ENCODE data around the gene PPARA. TPM values are rescaled to one million over a fixed set of nuclear protein-coding genes. Genes with fewer than 3 reads are reported as not detected.

Gene PPARA
- polyA plus RNA-seq, 3 donors, result 3.7 to 6.3 (median 4.9) TPM

DNA sequence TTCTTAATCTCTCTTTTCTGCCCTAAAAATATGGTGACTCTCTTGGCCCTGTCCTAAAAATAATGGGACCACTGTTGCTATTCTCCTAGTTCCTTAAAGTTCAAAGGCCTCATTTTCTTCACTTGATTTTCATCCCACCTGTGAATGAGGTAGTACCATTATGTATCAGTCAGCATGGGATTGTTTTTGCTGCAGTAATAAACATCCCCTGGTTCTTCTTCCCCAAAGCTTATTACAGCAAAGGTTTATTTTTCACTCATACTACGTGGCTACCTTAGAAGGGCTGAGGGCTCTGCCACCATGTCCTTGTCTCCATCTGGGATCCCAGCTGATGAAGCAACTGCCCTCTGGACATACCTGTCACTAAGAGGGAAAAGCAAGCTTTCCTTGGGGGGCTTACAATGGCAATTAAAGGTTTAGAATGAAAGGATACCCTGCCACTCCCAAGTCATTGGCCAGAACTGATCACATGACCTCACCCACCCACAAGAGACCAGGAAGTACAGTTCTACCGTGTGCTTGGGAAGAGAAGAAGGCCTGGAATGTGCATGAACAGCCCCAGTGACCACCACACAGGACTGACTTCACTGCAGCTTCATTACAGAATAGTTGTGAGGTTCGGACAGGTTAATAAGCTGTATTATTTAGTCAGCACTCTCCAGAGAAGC lies 125.3 kb downstream of the PPARA start:
- no CpG with 5 or more reads among the region's 3 CpGs for WGBS (ENCODE audit: insufficient coverage)
- no peak for DNase-seq
- Histone ChIP-seq H4K20me1 (ENCODE audit: insufficient read depth, low read length) (no peaks in the 10 kb centered on the region), H3K4me2 (replicated peaks; ENCODE audit: extremely low read depth, low read length, poor library complexity, severe bottlenecking) (no peak overlapping the region), H3K4me3 (replicated peaks in 1 of 3; ENCODE audit: low read depth in 2 of 3, low read length in 3 of 3) (no peak overlapping the region), H3K9me3 (replicated peaks in 1 of 2; ENCODE audit: control insufficient read depth in 1 of 2, insufficient read depth in 1 of 2, low read length in 2 of 2) (no peaks in the 10 kb centered on the region), H3K27me3 (ENCODE audit: control insufficient read depth in 2 of 2, insufficient read depth in 2 of 2, low read length in 2 of 2) (no peaks in the 10 kb centered on the region), H3K79me2 (ENCODE audit: insufficient read depth, low read length) (no peaks in the 10 kb centered on the region), H3K27ac (ENCODE audit: low read depth in 1 of 2, low read length in 2 of 2) (peak overlapping the region in 1 of 2 donors; percentile 29), H3K4me1 (ENCODE audit: control insufficient read depth in 1 of 2, insufficient read depth in 2 of 2, low read length in 2 of 2) (no peaks in the 10 kb centered on the region), H3K36me3 (replicated peaks in 1 of 2; ENCODE audit: control insufficient read depth in 1 of 2, insufficient read depth in 2 of 2, low read length in 2 of 2) (peaks cover 64 to 87% of the 10 kb centered on the region in 2 donors), H3K9ac (ENCODE audit: insufficient read depth, low read length, poor library complexity, severe bottlenecking) (no peak overlapping the region), H2AFZ (ENCODE audit: insufficient read depth, low read depth, low read length, poor library complexity, severe bottlenecking) (no peak overlapping the region)
- peaks cover 75 to 89% of the 10 kb centered on the region in 2 donors for H3K36me3 Mint-ChIP-seq
- TF ChIP-seq CTCF (IDR thresholded peaks at IDR 0.05), result no peak
- intact Hi-C loops (cut with micrococcal nuclease), result no loop called here
- H3K4me1 Mint-ChIP-seq, result no peaks in the 10 kb centered on the region
- H3K27ac Mint-ChIP-seq, result peak overlapping the region in 2 of 7 donors; percentile 52 to 62
- no peak overlapping the region for H3K4me3 Mint-ChIP-seq
- peaks cover 0 to 7% (median 0%) of the 10 kb centered on the region in 7 donors for H3K9me3 Mint-ChIP-seq
- no peaks in the 10 kb centered on the region for H3K27me3 Mint-ChIP-seq (ENCODE audit: low read depth in 3 of 3)

DNA sequence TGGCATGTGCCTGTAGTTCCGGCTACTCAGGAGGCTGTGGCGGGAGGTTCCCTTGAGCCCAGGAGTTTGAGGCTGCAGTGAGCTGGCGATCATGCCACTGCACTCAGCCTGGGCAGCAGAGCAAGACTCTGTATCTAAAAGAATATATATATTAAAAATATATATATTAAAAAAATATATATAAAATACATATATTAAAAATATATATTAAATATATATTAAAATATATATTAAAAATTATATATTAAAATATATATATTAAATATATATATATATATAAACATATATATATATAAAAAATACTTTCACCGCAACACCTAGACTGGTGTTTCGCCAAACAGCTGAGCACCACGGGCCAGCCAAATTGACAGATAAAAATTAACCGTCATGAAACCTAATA lies 126.2 kb downstream of the PPARA start:
- Histone ChIP-seq H3K4me1 (ENCODE audit: control insufficient read depth in 1 of 2, insufficient read depth in 2 of 2, low read length in 2 of 2) (no peaks in the 10 kb centered on the region), H2AFZ (ENCODE audit: insufficient read depth, low read depth, low read length, poor library complexity, severe bottlenecking) (no peak overlapping the region), H3K4me2 (replicated peaks; ENCODE audit: extremely low read depth, low read length, poor library complexity, severe bottlenecking) (no peak overlapping the region), H4K20me1 (ENCODE audit: insufficient read depth, low read length) (no peaks in the 10 kb centered on the region), H3K4me3 (replicated peaks in 1 of 3; ENCODE audit: low read depth in 2 of 3, low read length in 3 of 3) (no peak overlapping the region), H3K27me3 (ENCODE audit: control insufficient read depth in 2 of 2, insufficient read depth in 2 of 2, low read length in 2 of 2) (no peaks in the 10 kb centered on the region), H3K36me3 (replicated peaks in 1 of 2; ENCODE audit: control insufficient read depth in 1 of 2, insufficient read depth in 2 of 2, low read length in 2 of 2) (peaks cover 71 to 97% of the 10 kb centered on the region in 2 donors), H3K9me3 (replicated peaks in 1 of 2; ENCODE audit: control insufficient read depth in 1 of 2, insufficient read depth in 1 of 2, low read length in 2 of 2) (no peaks in the 10 kb centered on the region), H3K27ac (ENCODE audit: low read depth in 1 of 2, low read length in 2 of 2) (no peak overlapping the region), H3K9ac (ENCODE audit: insufficient read depth, low read length, poor library complexity, severe bottlenecking) (no peak overlapping the region), H3K79me2 (ENCODE audit: insufficient read depth, low read length) (no peaks in the 10 kb centered on the region)
- Mint-ChIP-seq H3K27ac (no peak overlapping the region), H3K9me3 (peaks cover 0 to 7% (median 0%) of the 10 kb centered on the region in 7 donors), H3K27me3 (ENCODE audit: low read depth in 3 of 3) (no peaks in the 10 kb centered on the region), H3K4me1 (no peaks in the 10 kb centered on the region), H3K36me3 (peaks cover 81 to 94% of the 10 kb centered on the region in 2 donors), H3K4me3 (no peak overlapping the region)
- intact Hi-C loops (cut with micrococcal nuclease), result no loop called here
- no peak for TF ChIP-seq CTCF (IDR thresholded peaks at IDR 0.05)
- DNase-seq, result no peak
- no CpG with 5 or more reads among the region's 7 CpGs for WGBS (ENCODE audit: insufficient coverage)
